Uterus (tissue), 4 donors: ENCODE measurements around the gene FMO3. TPM values are rescaled to one million over a fixed set of nuclear protein-coding genes. Genes with fewer than 3 reads are reported as not detected.

Experiments used
- DNase-seq, 2 donors: peaks; one replicate each; pipeline ENCODE4 v3.0.0-alpha.2; 2019 to 2020
- H3K27ac ChIP-seq, 2 donors: fragments of 200-600 bp; sonication (generic); 1 replicate in 1 of 2; 2 replicates in 1 of 2; pipeline ENCODE4 v1.5.1; 2016 to 2018
- H3K27me3 ChIP-seq, 2 donors: fragments of 200-600 bp; sonication (generic); one replicate each; pipeline ENCODE4 v1.5.1; 2018 to 2019; ENCODE audit warnings: control low read depth in 1 of 2
- H3K36me3 ChIP-seq, 2 donors: fragments of 200-600 bp; sonication (generic); one replicate each; pipeline ENCODE4 v1.5.1; 2019; ENCODE audit warnings: control low read depth in 1 of 2
- H3K4me1 ChIP-seq, 2 donors: fragments of 200-600 bp; sonication (generic); one replicate each; pipeline ENCODE4 v1.5.1; 2018 to 2019; ENCODE audit warnings: control low read depth in 1 of 2
- H3K4me3 ChIP-seq, 2 donors: fragments of 200-600 bp; sonication (generic); 1 replicate in 1 of 2; 2 replicates in 1 of 2; pipeline ENCODE4 v1.5.1; 2018 to 2019; ENCODE audit warnings: mild to moderate bottlenecking in 1 of 2
- H3K9me3 ChIP-seq, 2 donors: fragments of 200-600 bp; sonication (generic); one replicate each; pipeline ENCODE4 v1.5.1; 2019; ENCODE audit warnings: control low read depth in 1 of 2
- POLR2A ChIP-seq, 2 donors: fragments of 450-650 bp; IDR thresholded peaks; one replicate each; pipeline ENCODE4 v1.6.1; 2016; ENCODE audit warnings: antibody characterized with exemption in 2 of 2, mild to moderate bottlenecking in 1 of 2, moderate library complexity in 1 of 2
- intact Hi-C: fragments of 100-400 bp; cut with DNase I; formaldehyde crosslinking; loops from one replicate; pipeline ENCODE4 v1.15.1; 2023; ENCODE audit warnings: low total_unique reads
- total RNA-seq, 4 donors: library from RNA; depleted of rRNA in 3 of 4; stranded (reverse); fragments of >200 nt in 3 of 4; gene quantifications; one replicate each; pipeline versions ENCODE4 v1.1.0 to v1.2.4, GENCODE V29; 2014 to 2023
- TF ChIP-seq, protein P1 (sequence below), 4 experiments: fragments of 200-600 bp in 2 of 4; fragments of 450-650 bp in 2 of 4; sonication (generic) in 2 of 4; IDR thresholded peaks; one replicate each; pipeline ENCODE4 v1.5.1; 2016 to 2019; ENCODE audit warnings: antibody characterized with exemption in 4 of 4, mild to moderate bottlenecking in 2 of 4, moderate library complexity in 1 of 4
- donor health status: DM: yes; HTN: yes; CAD: no.

FMO3 gene
- total RNA-seq, 4 donors from 2014 or later, result 0.14 to 30.9 (median 1.1) TPM

DNA sequence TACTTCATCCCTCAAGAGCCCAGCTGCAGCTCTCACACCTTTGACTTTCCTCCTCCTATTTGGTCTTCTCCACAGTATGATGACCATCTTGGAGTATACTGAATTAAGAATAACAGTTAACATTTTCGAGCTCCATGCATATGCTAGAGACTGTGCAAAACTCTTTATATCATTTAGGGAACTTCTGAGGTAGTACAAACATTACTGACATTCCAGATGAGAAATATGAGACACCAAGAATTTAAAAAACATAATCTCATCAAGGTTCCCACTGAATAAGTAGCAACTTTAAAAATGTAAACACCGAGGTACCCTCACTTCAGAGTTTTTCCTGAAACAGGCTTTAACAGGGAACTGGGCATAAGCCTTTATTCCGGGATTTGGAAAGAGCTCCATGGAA lies 22.7 kb downstream of the FMO3 start:
- DNase-seq, result no peak
- intact Hi-C loops, result no loop called here
- TF ChIP-seq, protein P1, sequence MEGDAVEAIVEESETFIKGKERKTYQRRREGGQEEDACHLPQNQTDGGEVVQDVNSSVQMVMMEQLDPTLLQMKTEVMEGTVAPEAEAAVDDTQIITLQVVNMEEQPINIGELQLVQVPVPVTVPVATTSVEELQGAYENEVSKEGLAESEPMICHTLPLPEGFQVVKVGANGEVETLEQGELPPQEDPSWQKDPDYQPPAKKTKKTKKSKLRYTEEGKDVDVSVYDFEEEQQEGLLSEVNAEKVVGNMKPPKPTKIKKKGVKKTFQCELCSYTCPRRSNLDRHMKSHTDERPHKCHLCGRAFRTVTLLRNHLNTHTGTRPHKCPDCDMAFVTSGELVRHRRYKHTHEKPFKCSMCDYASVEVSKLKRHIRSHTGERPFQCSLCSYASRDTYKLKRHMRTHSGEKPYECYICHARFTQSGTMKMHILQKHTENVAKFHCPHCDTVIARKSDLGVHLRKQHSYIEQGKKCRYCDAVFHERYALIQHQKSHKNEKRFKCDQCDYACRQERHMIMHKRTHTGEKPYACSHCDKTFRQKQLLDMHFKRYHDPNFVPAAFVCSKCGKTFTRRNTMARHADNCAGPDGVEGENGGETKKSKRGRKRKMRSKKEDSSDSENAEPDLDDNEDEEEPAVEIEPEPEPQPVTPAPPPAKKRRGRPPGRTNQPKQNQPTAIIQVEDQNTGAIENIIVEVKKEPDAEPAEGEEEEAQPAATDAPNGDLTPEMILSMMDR (IDR thresholded peaks at IDR 0.05), result no peak
- no peak for TF ChIP-seq POLR2A (IDR thresholded peaks at IDR 0.05)

DNA sequence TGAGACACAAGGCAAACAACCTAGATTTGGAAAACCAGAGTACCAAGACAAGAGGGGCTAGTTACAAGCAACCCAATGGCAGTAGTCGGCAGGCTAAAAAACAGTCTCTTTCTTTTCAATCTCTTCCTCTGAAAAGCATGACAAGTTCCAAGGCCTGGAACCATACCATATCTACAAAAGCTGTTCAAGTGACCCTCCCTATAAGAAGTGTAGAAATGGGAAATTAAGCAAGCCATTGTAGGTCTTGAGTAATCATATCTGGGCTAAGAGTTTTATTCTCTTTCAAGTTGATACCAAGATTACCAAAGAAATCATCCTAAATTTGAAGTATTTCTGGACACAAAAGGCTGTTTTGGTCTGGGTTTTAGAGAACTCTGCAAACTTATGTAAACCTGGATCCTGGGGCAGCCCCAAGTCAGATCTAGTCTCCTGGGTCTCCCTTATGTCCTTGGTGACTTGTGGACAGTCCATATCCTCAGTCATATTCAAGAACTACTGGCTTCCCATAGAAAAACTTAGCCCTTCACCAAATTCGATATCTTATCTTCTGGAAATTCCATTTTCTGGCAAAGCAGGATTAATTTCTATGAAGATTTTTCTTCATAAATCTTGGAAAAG lies 24.7 kb downstream of the FMO3 start:
- Histone ChIP-seq H3K4me1 (no peaks in the 10 kb centered on the region), H3K9me3 (no peaks in the 10 kb centered on the region), H3K27ac (peak overlapping the region in 1 of 2 donors; percentile 22), H3K4me3 (no peak overlapping the region), H3K27me3 (no peaks in the 10 kb centered on the region), H3K36me3 (no peaks in the 10 kb centered on the region)
- no peak for DNase-seq
- intact Hi-C loops, result no loop called here
- TF ChIP-seq, protein P1 (IDR thresholded peaks at IDR 0.05), result no peak
- TF ChIP-seq POLR2A (IDR thresholded peaks at IDR 0.05), result no peak

More for the DNA sequence above, 22.7 kb downstream of the FMO3 start:
- Histone ChIP-seq H3K27ac (no peak overlapping the region), H3K9me3 (no peaks in the 10 kb centered on the region), H3K4me3 (no peak overlapping the region), H3K4me1 (no peaks in the 10 kb centered on the region), H3K36me3 (no peaks in the 10 kb centered on the region), H3K27me3 (no peaks in the 10 kb centered on the region)

DNA sequence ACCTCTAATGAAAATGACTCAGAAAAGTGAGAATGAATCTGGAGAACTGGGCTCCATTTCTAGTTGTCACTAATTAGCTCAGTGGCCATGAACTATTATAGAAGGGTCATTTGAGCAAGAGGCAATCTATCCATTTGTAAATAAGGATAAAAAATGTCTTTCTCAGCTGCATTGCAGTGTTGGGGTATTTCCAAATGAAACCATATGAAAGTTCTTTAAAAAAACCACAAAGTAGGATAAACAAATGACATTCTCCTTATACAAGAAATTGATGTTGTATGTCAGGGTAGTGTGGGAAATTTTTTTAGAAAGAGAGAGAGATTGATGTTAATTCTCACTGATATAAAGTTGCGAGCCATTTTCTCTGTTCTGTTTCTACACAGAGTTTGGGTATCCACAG lies 26.0 kb downstream of the FMO3 start:
- no peak overlapping the region for H3K27ac ChIP-seq
- no peaks in the 10 kb centered on the region for H3K27me3 ChIP-seq
- H3K4me3 ChIP-seq, result no peak overlapping the region
- no peaks in the 10 kb centered on the region for H3K36me3 ChIP-seq
- no peak for DNase-seq
- H3K9me3 ChIP-seq, result no peaks in the 10 kb centered on the region
- H3K4me1 ChIP-seq, result no peaks in the 10 kb centered on the region
- intact Hi-C loops, result no loop called here
- TF ChIP-seq, protein P1 (IDR thresholded peaks at IDR 0.05), result no peak
- TF ChIP-seq POLR2A (IDR thresholded peaks at IDR 0.05), result no peak

DNA sequence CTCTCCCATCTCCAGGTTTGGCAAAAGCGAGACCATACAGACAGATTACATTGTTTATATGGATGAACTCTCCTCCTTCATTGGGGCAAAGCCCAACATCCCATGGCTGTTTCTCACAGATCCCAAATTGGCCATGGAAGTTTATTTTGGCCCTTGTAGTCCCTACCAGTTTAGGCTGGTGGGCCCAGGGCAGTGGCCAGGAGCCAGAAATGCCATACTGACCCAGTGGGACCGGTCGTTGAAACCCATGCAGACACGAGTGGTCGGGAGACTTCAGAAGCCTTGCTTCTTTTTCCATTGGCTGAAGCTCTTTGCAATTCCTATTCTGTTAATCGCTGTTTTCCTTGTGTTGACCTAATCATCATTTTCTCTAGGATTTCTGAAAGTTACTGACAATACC lies 26.4 kb downstream of the FMO3 start:
- Histone ChIP-seq H3K27me3 (no peaks in the 10 kb centered on the region), H3K4me1 (no peaks in the 10 kb centered on the region), H3K27ac (no peak overlapping the region), H3K4me3 (no peak overlapping the region), H3K9me3 (no peaks in the 10 kb centered on the region), H3K36me3 (no peaks in the 10 kb centered on the region)
- no peak for TF ChIP-seq POLR2A (IDR thresholded peaks at IDR 0.05)
- TF ChIP-seq, protein P1 (IDR thresholded peaks at IDR 0.05), result no peak
- DNase-seq, result no peak
- intact Hi-C loops, result no loop called here

DNA sequence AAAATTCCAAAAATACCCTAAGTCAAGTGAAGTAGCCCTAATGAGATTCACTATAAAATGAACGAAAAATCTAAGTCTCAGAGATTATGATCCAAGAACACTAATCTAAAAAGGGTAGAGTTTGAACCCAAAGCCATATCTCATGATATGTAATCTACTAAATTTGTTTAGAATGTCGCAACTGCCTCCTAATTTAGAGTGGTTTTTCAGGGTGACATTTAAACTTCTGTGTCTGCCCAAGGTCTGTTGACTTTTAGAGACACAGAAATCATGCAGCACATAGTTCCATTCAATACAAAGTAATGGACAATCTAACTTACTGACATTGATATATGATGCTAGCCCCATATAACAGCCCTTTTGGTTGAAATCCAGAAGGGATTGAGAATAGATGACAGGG lies 28.9 kb downstream of the FMO3 start:
- no peaks in the 10 kb centered on the region for H3K36me3 ChIP-seq
- no peaks in the 10 kb centered on the region for H3K4me1 ChIP-seq
- H3K27ac ChIP-seq, result no peak overlapping the region
- H3K4me3 ChIP-seq, result no peak overlapping the region
- TF ChIP-seq, protein P1 (IDR thresholded peaks at IDR 0.05), result no peak
- no peak for TF ChIP-seq POLR2A (IDR thresholded peaks at IDR 0.05)
- intact Hi-C loops, result no loop called here
- DNase-seq, result no peak
- no peaks in the 10 kb centered on the region for H3K27me3 ChIP-seq
- no peaks in the 10 kb centered on the region for H3K9me3 ChIP-seq
